ENCODE results near the gene SLX4. TPM values are rescaled to one million over a fixed set of nuclear protein-coding genes. Genes with fewer than 3 reads are reported as not detected.

SLX4 gene
- polyA plus RNA-seq, 1 of the 3 experiments (the other 2 are of a cell fraction): 2.1 TPM

DNA sequence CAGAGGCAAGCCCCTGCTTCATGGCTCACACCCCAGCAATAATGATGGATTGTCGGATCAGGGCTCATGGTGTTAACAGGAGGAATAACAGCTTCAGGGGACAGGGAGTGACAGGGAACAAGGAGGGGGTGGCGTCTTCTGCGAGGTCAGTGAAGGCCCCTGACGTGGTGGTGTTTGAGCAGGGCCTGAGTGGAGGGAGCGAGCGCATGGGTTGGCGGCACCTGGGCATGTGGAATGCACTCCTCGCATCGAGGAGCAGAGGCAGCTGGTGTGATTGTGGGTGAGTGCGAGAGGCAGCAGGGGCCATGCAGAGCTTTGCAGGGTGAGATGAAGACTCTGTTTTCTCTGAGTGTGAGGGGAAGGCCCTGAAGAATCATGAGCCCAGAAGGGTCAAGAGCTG, 77.3 kb downstream of the SLX4 start:
- Histone ChIP-seq H3K27ac (ENCODE audit: low read depth in 2 of 2, low read length in 1 of 2) (no peak overlapping the region), H3K79me2 (ENCODE audit: insufficient read depth) (no peaks in the 10 kb centered on the region), H4K20me1 (ENCODE audit: insufficient read depth) (no peaks in the 10 kb centered on the region), H3K4me2 (no peak overlapping the region), H3K36me3 (replicated peaks in 1 of 2; ENCODE audit: control insufficient read depth in 1 of 2, insufficient read depth in 2 of 2, low read length in 1 of 2) (peaks cover 28 to 47% of the 10 kb centered on the region in 2 experiments), H2AFZ (ENCODE audit: low read depth) (no peak overlapping the region), H3F3A (replicated peaks; ENCODE audit: insufficient read depth) (peaks cover 3% of the 10 kb centered on the region), H3K9ac (no peak overlapping the region), H3K27me3 (ENCODE audit: insufficient read depth) (no peaks in the 10 kb centered on the region), H3K4me3 (ENCODE audit: low read depth in 2 of 2, low read length in 1 of 2) (no peak overlapping the region), H3K9me3 (no peaks in the 10 kb centered on the region), H3K9me2 (no peaks in the 10 kb centered on the region), H3K4me1 (ENCODE audit: control insufficient read depth in 1 of 2, insufficient read depth in 2 of 2, low read depth in 1 of 2, low read length in 1 of 2) (no peaks in the 10 kb centered on the region)
- 98% methylated on average over 10 of the region's 10 CpGs for WGBS (ENCODE audit: low lambda C conversion rate)
- CTCF ChIA-PET: interaction anchor here (0.6 kb wide), 1 partner anchor 13 kb away, joined by 3 read pairs; no protein-coding TSS in a partner anchor
- TF ChIP-seq, protein P1, sequence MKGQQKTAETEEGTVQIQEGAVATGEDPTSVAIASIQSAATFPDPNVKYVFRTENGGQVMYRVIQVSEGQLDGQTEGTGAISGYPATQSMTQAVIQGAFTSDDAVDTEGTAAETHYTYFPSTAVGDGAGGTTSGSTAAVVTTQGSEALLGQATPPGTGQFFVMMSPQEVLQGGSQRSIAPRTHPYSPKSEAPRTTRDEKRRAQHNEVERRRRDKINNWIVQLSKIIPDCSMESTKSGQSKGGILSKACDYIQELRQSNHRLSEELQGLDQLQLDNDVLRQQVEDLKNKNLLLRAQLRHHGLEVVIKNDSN (IDR thresholded peaks at IDR 0.05; ENCODE audit: borderline replicate concordance, low read depth): no peak
- TF ChIP-seq SIN3A (IDR thresholded peaks at IDR 0.05; ENCODE audit: borderline replicate concordance, low read depth, low read length): no peak
- TF ChIP-seq FOXJ3 (CRISPR knock-in tag; IDR thresholded peaks at IDR 0.05): no peak
- DNase-seq: no peak
- POLR2A ChIA-PET: no interaction called here

DNA sequence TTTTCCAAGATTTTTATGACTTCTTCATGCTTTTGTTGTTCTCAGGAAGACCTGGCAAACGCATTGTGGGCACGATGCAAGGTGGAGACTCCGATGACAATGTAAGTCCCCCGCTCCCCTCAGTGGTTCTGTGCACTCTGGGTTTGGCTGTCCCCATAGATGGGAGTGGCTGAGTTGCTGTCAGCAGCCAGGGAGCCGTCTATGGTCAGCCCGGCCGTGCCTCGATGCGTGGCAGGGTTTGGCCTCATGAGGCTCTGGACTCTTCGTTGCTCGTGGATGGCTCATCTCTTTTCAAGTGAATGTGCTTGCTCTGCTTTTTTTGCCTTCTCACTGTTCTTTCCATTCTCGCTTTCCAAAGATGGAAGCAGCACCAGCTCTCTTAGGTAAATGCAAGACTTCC, 78.7 kb downstream of the SLX4 start:
- Histone ChIP-seq H4K20me1 (ENCODE audit: insufficient read depth) (no peaks in the 10 kb centered on the region), H3K9me2 (no peaks in the 10 kb centered on the region), H3K27me3 (ENCODE audit: insufficient read depth) (no peaks in the 10 kb centered on the region), H3K4me3 (ENCODE audit: low read depth in 2 of 2, low read length in 1 of 2) (no peak overlapping the region), H2AFZ (ENCODE audit: low read depth) (no peak overlapping the region), H3K79me2 (ENCODE audit: insufficient read depth) (no peaks in the 10 kb centered on the region), H3K4me1 (ENCODE audit: control insufficient read depth in 1 of 2, insufficient read depth in 2 of 2, low read depth in 1 of 2, low read length in 1 of 2) (no peaks in the 10 kb centered on the region), H3K27ac (ENCODE audit: low read depth in 2 of 2, low read length in 1 of 2) (no peak overlapping the region), H3K9ac (no peak overlapping the region), H3F3A (replicated peaks; ENCODE audit: insufficient read depth) (peaks cover 9% of the 10 kb centered on the region), H3K4me2 (no peak overlapping the region), H3K36me3 (replicated peaks in 1 of 2; ENCODE audit: control insufficient read depth in 1 of 2, insufficient read depth in 2 of 2, low read length in 1 of 2) (peaks cover 27 to 47% of the 10 kb centered on the region in 2 experiments), H3K9me3 (no peaks in the 10 kb centered on the region)
- CTCF ChIA-PET: no interaction called here
- TF ChIP-seq ELF1 (IDR thresholded peaks at IDR 0.05) (no peak), EP300 (IDR thresholded peaks at IDR 0.05; ENCODE audit: borderline replicate concordance in 1 of 2, low read depth in 1 of 2, low read length in 1 of 2) (no peak), GABPA (IDR thresholded peaks at IDR 0.05; ENCODE audit: low read depth) (no peak), POLR2AphosphoS5 (IDR thresholded peaks at IDR 0.05; ENCODE audit: low read depth, low read length) (no peak), TEAD4 (IDR thresholded peaks at IDR 0.05; ENCODE audit: borderline replicate concordance, insufficient read depth) (no peak), SIN3A (IDR thresholded peaks at IDR 0.05; ENCODE audit: borderline replicate concordance, low read depth, low read length) (no peak), CHD2 (IDR thresholded peaks at IDR 0.05; ENCODE audit: low read length, partially characterized antibody) (no peak), FOXM1 (IDR thresholded peaks at IDR 0.05; ENCODE audit: low read depth) (no peak), TAF1 (IDR thresholded peaks at IDR 0.05; ENCODE audit: borderline replicate concordance, low read depth, low read length) (no peak)
- TF ChIP-seq, protein P2, sequence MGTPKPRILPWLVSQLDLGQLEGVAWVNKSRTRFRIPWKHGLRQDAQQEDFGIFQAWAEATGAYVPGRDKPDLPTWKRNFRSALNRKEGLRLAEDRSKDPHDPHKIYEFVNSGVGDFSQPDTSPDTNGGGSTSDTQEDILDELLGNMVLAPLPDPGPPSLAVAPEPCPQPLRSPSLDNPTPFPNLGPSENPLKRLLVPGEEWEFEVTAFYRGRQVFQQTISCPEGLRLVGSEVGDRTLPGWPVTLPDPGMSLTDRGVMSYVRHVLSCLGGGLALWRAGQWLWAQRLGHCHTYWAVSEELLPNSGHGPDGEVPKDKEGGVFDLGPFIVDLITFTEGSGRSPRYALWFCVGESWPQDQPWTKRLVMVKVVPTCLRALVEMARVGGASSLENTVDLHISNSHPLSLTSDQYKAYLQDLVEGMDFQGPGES (IDR thresholded peaks at IDR 0.05; ENCODE audit: low read depth, low read length): no peak
- POLR2A ChIA-PET: no interaction called here
- DNase-seq: no peak
- WGBS (ENCODE audit: low lambda C conversion rate): over 99% methylated on average over 9 of the region's 12 CpGs

Other genes starting within 250 kb of the SLX4 start
- gene ZSCAN32, start 210.6 kb downstream of the SLX4 start, polyA plus RNA-seq (2012; rRNA removed): 10.8 and 17.7 TPM in 2 replicates
- 10.5 and 12.9 TPM in 2 replicates for gene ZNF174, start 210.4 kb downstream of the SLX4 start, polyA plus RNA-seq (2012; rRNA removed)
- gene ZNF597, start 168.1 kb downstream of the SLX4 start, polyA plus RNA-seq (2012; rRNA removed): 1.1 and 1.3 TPM in 2 replicates
- gene NAA60, start 167.9 kb downstream of the SLX4 start, polyA plus RNA-seq (2012; rRNA removed): 17.2 and 21.5 TPM in 2 replicates
- gene C16orf90, start 116.1 kb downstream of the SLX4 start, polyA plus RNA-seq (2012; rRNA removed): not detected in 2 replicates
- 18.0 and 19.5 TPM in 2 replicates for gene CLUAP1, start 110.6 kb downstream of the SLX4 start, polyA plus RNA-seq (2012; rRNA removed)
- not detected in 2 replicates for gene NLRC3, start 34.2 kb downstream of the SLX4 start, polyA plus RNA-seq (2012; rRNA removed)
- gene DNASE1, start 43.1 kb upstream of the SLX4 start, polyA plus RNA-seq (2012; rRNA removed): 19.8 and 27.2 TPM in 2 replicates
- 129 and 133 TPM in 2 replicates for gene TRAP1, start 105.9 kb upstream of the SLX4 start, polyA plus RNA-seq (2012; rRNA removed)

Measured in SK-N-SH (cell line).